Effector CD8-positive, alpha-beta T cell (primary cell): ENCODE results near the gene NCEH1.

Experiments
- DNase-seq: peaks from one replicate; lab custom pipeline; 2025; lab: John Stamatoyannopoulos, UW

Gene NCEH1

GRCh38 chr3:172582712-172583111 is 128.2 kb downstream of the NCEH1 start:
- no peak for DNase-seq

GRCh38 chr3:172581757-172582166 is 129.1 kb downstream of the NCEH1 start:
- no peak for DNase-seq

GRCh38 chr3:172580680-172581401 is 130.0 kb downstream of the NCEH1 start:
- DNase-seq, result no peak
